Posterior cingulate gyrus (tissue), 11 donors: ENCODE results near the gene SLC38A1.

Experiments
- DNase-seq, 10 donors: peaks; one replicate each; pipeline versions ENCODE4 v3.0.0 to v3.0.0-alpha.2; 2020 to 2021; ENCODE audit warnings: mixed read lengths in 3 of 10
- intact Hi-C: fragments of 100-400 bp; cut with DNase I; formaldehyde crosslinking; loops from one replicate; pipeline ENCODE4 v1.15.1; 2023

Gene SLC38A1

DNA sequence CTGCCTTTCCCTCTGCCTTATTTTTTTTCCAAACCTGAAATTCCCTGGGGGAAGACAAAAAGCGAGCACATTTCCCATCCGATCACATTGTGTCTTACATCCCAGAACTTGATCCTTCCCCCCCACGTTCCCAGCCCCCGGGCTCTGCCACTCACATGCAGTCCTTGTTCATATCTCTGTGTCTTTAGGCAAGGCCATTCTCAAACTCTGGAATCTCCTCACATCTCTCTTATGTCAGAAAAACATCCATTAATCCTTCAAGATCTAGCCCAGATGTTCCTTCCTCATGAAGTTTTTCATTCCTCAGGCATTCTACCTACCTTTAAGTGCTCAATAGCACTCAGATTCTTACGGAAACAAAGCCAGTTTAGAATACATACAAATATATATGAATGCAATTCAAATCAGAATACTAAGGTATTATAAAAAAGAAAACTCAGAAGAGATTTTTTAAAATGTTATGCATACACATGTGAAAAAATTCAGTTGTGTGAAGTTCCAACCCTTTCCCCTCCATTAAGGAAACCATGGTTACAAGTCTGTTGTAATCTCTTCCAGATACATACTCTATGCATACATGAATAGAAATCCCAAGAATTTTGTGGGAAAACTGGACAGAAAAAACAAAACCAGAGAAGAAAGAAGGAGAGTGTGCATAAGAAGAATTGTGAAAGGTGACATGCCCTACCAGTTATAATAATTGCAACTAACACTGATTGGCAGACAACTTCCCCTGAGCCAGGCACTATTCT is 120.3 kb downstream of the SLC38A1 start:
- DNase-seq, result no peak
- intact Hi-C loops, result no loop called here

DNA sequence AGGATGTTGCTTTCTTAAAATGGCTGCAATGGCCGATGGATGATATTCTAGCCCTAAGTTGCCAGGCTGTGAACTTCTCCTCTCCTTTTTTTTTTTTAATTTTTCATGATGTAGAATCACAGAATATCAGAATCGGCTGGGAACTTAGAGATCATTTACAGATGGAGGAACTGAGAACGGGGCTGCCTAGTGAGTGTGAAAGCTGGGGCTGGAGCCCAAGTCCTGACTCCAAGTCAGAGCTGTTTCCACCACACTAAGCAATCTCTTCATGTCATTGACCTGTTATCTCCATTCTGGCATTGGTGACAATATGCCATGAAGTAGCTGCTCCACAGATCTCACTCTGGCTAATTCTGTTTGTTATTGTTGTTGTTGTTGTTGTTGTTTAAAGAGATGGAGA is 121.7 kb downstream of the SLC38A1 start:
- intact Hi-C loops, result no loop called here
- no peak for DNase-seq

DNA sequence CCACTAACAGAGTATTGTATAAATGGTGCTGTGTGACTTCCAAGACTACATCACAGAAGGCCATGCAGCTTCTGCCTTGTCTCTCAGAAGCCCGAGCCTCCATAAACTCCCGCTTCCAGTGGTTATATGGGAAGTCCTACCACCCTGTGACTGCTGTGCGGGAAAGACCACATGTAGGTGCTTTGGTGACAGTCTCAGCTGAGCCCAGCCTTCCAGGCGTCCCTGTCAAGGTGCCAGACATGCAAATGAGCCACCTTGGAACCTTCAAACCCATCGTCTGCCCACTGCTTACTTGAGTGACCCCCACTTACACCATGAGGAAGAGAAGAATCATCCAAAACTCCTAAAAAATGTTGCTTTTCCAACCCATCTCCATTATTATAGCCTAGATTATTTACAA is 123.0 kb downstream of the SLC38A1 start:
- intact Hi-C loops, result no loop called here
- DNase-seq, result no peak

DNA sequence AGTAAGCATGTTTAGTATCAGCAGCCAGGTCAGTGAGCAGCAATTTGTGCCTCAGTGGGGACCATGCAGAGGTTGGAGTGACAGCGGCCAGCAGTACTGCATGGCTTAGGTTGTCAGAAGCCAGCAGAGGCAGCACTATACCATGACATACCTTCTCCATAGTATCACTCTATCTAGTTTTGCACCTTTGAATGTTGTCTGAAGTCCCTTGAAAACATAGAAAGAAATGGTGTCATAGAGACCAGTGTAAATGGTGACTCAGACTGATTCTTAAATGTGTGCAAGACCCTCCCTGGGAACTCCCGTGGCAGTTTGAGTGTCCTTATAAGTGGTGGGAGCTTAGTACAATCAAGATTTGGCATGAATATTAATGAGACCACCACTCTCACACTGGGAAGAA is 124.4 kb downstream of the SLC38A1 start:
- intact Hi-C loops, result no loop called here
- no peak for DNase-seq

DNA sequence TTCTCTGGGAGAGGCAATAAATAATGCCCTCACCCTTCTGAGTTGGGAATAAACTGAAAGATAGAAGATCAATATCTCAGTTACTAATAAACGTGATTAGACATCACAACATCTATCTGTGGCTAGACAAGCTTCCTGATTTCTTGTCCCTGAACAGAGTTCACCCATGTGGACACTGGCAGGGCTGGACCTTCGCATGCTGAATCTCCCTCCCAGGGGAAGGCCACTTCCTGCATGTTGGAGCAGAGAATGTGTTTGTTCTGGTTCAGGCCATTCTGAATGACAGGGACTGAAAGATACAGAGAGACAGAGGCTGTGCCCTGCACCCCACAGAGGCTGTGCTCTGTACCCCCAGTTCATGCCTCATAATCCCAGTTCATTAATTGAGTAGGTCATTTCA is 132.6 kb downstream of the SLC38A1 start:
- intact Hi-C loops, result loop anchor here (10.0 kb wide), 1 partner anchor 229 kb away; no protein-coding TSS in a partner anchor
- no peak for DNase-seq

DNA sequence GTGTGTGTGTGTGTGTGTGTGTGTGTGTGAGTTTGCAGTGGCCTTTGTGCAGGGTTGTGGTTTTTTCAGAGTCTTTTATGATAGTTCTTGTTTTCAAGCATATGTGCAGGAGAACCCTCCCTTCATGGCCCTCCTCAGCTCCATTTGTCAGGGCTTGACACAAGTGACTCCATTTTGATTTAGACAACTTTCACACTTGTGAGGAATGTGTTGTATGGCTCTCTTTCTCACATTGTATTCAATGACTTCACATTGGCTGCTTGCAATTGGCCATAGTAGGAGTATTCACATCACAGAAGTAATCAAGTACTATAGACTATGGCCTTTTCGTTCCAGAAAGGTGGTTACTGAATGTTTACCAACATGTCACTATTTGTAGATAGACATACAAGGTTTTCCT is 133.1 kb downstream of the SLC38A1 start:
- DNase-seq, result no peak
- intact Hi-C loops, result loop anchor here (10.0 kb wide), 1 partner anchor 229 kb away; no protein-coding TSS in a partner anchor

GRCh38 chr12:46134852-46135251 is 134.0 kb downstream of the SLC38A1 start:
- DNase-seq, result no peak
- intact Hi-C loops, result loop anchor here (10.0 kb wide), 1 partner anchor 230 kb away; no protein-coding TSS in a partner anchor

GRCh38 chr12:46134205-46134811 is 134.5 kb downstream of the SLC38A1 start:
- intact Hi-C loops, result loop anchor here (10.0 kb wide), 1 partner anchor 230 kb away; no protein-coding TSS in a partner anchor
- no peak for DNase-seq

DNA sequence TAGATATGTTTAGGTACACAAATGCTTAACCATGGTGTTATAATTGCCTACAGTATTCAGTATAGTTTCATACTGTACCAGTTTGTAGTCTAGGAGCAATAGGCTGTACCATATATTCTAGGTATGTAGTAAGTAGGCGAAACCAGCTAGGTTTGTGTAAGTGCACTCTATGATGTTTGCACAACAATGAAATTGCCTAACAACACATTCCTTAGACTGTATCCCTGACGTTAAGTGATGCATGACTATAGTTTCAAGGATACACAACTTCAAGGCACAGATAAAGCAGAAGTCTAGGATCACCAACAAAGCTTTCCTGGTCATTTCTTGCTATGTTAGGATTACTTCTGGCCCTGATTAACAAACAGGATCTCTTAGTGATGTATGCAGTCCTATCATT is 135.1 kb downstream of the SLC38A1 start:
- intact Hi-C loops, result loop anchor here (10.0 kb wide), 1 partner anchor 231 kb away; no protein-coding TSS in a partner anchor

More for the DNA sequence above, 135.1 kb downstream of the SLC38A1 start:
- DNase-seq, result no peak
